Forelimb muscle (tissue), 1 donor: ENCODE results near the gene FXYD5. TPM values are rescaled to one million over a fixed set of nuclear protein-coding genes. Genes with fewer than 3 reads are reported as not detected.

ENCODE experiments used
- DNase-seq: peaks from one replicate; pipeline ENCODE4 v3.0.0-alpha.2; 2013; ENCODE audit warnings: low read depth
- polyA plus RNA-seq: library from polyadenylated mRNA; unstranded; fragments of 120-200 nt; gene quantifications from one replicate; pipeline ENCODE4 v1.2.1, GENCODE V29; 2013; ENCODE audit not compliant: insufficient read length

FXYD5 gene
- polyA plus RNA-seq, 1 donor, result 16.2 TPM

GRCh38 chr19:35155981-35156672, 1.6 kb downstream of the FXYD5 start:
- DNase-seq, result no peak

DNA sequence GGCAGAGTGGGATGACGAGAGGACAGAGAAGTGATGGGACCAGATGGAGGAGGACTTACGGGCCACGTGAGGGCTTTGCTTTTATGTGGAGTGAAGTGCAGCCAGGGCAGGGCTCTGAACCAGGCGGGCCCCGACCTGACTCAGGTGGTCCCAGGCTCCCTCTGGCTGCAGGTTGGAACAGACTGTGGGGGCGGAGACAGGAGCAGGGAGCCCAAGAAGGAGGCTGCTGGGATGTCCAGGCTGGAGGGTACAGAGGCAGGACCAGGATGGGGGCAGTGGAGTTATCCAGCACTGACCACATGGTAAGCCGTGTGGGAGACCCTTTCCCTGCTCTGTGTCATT, 2.1 kb downstream of the FXYD5 start:
- DNase-seq, result no peak

DNA sequence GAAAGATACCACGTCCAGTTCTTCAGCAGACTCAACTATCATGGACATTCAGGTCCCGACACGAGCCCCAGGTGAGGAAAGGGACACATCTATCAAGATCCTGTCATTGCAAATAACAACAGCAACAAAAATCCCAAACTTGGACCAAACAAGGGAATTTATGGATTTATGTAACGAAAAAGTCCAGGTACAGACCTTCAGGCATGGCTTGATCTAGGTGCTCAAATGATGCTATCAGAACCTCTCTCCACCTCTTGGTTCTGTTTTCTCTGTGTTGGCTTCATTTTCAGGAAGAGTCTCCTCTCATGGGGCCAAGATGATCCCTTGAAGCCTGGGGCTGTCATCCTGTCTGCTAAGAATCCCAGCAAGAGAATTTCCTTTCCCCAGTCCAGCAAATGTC, 2.9 kb downstream of the FXYD5 start:
- DNase-seq, result no peak

- DNase-seq, result no peak
Observed at GRCh38 chr19:35159606-35160005, 5.1 kb downstream of the FXYD5 start.

GRCh38 chr19:35160629-35161433, 6.3 kb downstream of the FXYD5 start:
- DNase-seq, result no peak

- no peak for DNase-seq
Observed at GRCh38 chr19:35161434-35161743, 6.9 kb downstream of the FXYD5 start.

GRCh38 chr19:35162471-35163326, 8.2 kb downstream of the FXYD5 start:
- DNase-seq, result no peak

- no peak for DNase-seq
Observed at GRCh38 chr19:35164418-35164817, 9.9 kb downstream of the FXYD5 start.

DNA sequence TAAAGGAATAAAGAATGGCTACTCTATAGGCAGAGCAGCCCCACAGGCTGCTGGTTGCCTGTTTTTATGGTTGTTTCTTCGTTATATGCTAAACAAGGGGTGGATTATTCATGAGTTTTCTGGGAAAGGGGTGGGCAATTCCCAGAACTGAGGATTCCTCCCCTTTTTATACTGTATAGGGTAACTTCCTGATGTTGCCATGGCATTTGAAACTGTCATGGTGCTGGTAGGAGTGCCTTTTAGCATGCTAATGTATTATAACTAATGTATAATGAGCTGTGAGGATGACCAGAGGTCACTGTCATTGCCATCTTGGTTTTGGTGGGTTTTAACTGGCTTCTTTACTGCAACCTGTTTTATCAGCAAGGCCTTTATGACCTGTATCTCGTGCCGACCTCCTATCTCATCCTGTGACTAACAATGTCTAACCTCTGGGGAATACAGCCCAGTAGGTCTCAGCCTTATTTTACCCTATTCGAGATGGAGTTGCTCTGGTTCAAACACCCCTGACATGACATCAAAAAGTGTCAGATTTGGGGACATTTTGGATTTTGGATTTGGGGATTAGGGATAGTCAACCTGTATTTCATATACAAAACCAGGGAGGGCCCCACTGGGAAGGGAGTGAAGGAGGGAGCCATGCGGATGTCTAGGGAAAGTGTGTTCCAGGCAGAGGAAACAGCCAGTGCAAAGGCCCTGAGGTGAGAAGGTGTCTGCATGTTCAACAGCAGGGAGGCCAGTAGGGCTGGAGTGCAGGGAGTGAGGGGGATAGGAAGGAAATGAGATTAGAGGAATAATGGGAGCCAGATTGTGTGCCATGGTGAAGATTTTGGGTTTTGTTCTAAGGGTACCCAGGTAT, 10.9 kb downstream of the FXYD5 start:
- DNase-seq, result no peak

- no peak for DNase-seq
Observed at GRCh38 chr19:35166100-35167063, 11.8 kb downstream of the FXYD5 start.

DNA sequence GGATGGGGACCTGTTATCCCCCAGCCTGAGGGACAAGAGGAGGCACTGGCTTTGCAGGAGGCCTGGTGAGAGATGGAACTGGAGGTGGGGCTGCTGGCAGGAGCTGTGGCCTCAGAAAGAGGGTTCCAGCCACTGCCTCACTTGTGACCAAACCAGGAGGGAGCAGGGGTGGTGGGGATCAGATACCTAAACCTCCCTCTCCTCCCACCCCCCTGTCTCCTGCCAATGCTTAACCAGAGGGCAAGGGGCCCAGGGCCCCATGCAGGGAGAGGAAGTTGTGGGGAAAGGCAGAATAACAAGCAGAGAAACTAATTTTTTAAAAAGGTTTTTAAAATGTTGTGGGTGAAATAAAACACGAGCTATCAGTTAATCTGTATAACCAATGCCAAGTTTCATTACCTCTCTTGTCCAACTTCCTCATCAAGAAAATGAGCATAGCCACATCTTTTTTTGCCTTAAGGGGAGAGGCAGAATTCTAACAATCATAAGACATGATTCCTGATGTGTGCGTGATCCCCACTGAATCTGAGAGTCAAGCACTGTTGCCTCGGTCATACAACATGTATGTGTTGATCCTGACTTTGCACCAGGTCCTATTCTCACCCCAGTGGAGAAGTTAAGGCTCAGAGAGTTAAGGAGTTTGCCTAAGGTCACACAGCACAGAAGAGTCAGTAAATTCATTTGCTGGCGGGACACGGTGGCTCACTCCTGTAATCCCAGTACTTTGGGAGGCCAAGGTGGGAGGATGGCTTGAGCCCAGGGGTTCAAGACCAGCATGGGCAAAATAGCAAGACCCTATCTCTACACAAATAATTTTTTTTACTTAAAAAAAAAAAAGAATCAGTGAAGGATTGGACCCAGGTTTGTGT, 12.9 kb downstream of the FXYD5 start:
- no peak for DNase-seq

DNA sequence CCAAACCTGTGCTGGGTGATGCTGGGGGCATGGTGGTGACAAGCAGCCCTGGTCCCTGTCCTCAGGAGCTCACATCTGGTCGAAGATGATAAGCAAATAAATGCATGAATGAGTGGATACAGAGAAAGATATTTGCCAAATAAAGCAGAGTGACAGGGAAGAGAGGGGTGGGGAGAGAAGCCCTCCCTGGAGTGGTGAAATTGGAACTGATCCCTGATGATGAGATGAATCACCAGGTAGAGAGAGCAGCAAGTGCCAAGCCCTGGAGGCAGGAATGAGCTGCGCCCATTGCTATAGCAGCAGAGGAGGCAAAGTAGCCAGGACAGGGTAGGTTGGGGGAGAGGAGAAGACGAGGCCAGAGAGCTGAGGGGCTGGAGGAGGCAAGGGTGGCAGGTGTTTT, 13.7 kb downstream of the FXYD5 start:
- DNase-seq, result no peak

DNA sequence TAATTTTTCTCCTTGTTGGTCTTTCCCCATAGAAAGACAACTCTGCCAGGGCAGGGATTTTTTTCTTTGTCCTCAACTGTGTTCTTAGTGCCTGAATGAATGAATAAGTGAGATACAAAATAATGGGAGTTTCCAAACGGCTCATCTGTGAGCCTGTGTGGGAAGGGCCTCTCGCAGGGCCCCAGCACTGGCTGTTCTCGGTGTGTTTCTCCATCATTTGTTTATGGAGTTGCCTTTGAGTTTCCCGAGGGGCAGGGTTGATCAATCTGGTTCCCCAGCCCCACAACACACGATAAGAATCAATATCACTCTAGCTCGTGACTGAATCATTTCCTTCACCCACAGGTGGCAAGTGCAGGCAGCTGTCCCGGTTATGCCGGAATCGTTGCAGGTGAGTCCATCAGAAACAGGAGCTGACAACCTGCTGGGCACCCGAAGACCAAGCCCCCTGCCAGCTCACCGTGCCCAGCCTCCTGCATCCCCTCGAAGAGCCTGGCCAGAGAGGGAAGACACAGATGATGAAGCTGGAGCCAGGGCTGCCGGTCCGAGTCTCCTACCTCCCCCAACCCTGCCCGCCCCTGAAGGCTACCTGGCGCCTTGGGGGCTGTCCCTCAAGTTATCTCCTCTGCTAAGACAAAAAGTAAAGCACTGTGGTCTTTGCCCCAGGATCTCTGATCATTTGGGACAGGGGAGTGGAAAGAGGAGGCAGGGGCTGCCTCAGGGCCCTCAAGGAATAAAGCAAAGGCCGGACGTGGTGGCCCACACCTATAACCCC, 14.9 kb downstream of the FXYD5 start:
- DNase-seq, result no peak

- DNase-seq, result no peak
Observed at GRCh38 chr19:35170359-35171061, 16.0 kb downstream of the FXYD5 start.

- no peak for DNase-seq
Observed at GRCh38 chr19:35171730-35172129, 17.2 kb downstream of the FXYD5 start.

- no peak for DNase-seq
Observed at GRCh38 chr19:35174226-35174625, 19.7 kb downstream of the FXYD5 start.

GRCh38 chr19:35176181-35176570, 21.6 kb downstream of the FXYD5 start:
- no peak for DNase-seq
